ENCODE results near the gene SLC39A1. TPM values are rescaled to one million over a fixed set of nuclear protein-coding genes. Genes with fewer than 3 reads are reported as not detected.

The SLC39A1 gene
- total and polyA plus RNA-seq, 9 of the 15 experiments (the other 6 are each of a cell fraction or from before 2014, with no cell fraction given) = 9.9 to 81.1 (median 62.7) TPM

GRCh38 chr1:153963030-153963849 is at the start of gene SLC39A1 (continued):
- TF ChIP-seq ZNF740 (CRISPR knock-in tag; IDR thresholded peaks at IDR 0.05) = no peak
- TF ChIP-seq ZNF740 (tag; IDR thresholded peaks at IDR 0.05) = no peak
- peak; percentile 53; the same call in 1 of the 2 replicates for TF ChIP-seq JUN (IDR thresholded peaks at IDR 0.05; ENCODE audit: borderline replicate concordance, low read depth, low read length)
- TF ChIP-seq JUN (CRISPR knock-in tag; IDR thresholded peaks at IDR 0.05; ENCODE audit: borderline replicate concordance) = no peak
- TF ChIP-seq RBFOX2 (IDR thresholded peaks at IDR 0.05; ENCODE audit: low read depth, low read length) = peak; percentile 87
- TF ChIP-seq ESRRB (CRISPR knock-in tag; IDR thresholded peaks at IDR 0.05; ENCODE audit: borderline replicate concordance) = no peak
- TF ChIP-seq REST (IDR thresholded peaks at IDR 0.05; ENCODE audit: borderline replicate concordance) = no peak
- no peak for TF ChIP-seq REST (CRISPR knock-in tag; IDR thresholded peaks at IDR 0.05; ENCODE audit: low read depth)
- TF ChIP-seq ZBTB5 (IDR thresholded peaks at IDR 0.05) = no peak
- TF ChIP-seq KDM2B (CRISPR knock-in tag; IDR thresholded peaks at IDR 0.05) = no peak
- TF ChIP-seq E2F1 (CRISPR knock-in tag; IDR thresholded peaks at IDR 0.05) = peak; percentile 43; the same call in 1 of the 2 replicates
- TF ChIP-seq ATF3 (IDR thresholded peaks at IDR 0.05) = peak; percentile 76
- TF ChIP-seq ATF3 (CRISPR knock-in tag; conservative IDR thresholded peaks at IDR 0.05) = peak; percentile 36; the same call in 1 of the 2 replicates
- TF ChIP-seq EGR1 (conservative IDR thresholded peaks at IDR 0.05) = peak; percentile 73
